Activated naive CD4-positive, alpha-beta T cell treated with anti-CD3 and anti-CD28 coated beads, Interleukin-2, amount 50 U/mL, for 16 hours (primary cell): ENCODE measurements around the gene PKD2L1.
"Not testable (repeated sequence)": the region's sequence is repeated elsewhere in the genome, so short reads cannot be mapped to it uniquely, and the experiment has no call there.

ENCODE experiments used
- DNase-seq: peaks from one replicate; pipeline ENCODE4 v3.0.0-alpha.2; 2020

Gene PKD2L1

DNA sequence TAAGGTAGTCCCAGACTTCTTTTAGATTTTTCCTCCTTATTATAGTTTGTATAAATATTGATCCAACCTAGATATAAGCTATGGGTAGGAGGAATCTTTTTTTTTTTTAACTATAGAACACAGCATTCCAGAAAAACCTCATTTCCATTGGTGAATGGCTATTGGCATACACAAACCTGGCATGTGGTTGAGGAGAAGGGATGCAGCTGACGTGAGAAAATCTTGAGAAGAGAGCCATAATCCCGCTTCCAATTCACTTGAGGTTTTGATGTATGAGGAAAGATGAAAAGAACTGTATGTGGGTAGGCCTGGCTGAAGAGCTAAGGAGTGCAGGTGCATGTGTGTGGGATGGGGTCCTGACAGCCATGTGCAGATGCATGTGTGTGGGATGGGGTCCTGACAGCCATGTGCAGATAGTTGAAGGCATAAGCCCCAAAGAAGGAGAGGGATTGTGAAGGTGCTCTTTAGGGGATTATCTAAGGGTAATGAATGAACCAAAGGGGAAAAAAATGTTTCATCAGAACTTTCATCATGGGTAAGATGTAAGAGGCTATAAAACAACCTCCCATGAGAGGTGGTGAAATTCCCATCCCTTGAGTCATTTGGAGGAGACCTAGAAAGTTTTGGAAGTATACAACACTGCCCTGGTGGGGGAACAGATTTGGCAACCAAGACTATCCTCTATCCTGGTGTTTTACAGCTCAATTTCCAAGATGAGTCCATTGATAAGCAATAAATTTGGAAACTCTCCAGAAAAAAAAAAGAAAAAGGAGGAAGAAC lies 3.8 kb upstream of the PKD2L1 start:
- no peak for DNase-seq

DNA sequence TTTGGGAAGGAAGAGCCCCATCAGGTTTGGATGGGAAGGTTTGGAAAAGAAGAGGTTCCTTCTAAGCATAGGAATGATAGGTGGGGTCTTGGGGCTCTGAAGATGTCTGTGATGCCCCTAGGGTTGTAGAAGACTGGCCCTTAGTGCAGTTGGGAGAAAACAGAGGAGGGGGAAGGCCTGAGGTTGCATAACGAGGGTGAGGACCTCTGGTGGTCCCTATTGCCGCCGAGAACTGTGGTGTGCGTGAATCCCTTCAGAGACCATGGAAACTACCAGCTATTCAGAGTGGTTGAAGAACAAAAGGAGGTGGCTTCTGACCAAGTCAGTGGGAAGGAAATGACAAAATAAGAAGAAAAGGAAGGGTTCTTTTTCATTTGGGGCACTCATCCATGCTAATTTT lies 3.1 kb upstream of the PKD2L1 start:
- DNase-seq = no peak

DNA sequence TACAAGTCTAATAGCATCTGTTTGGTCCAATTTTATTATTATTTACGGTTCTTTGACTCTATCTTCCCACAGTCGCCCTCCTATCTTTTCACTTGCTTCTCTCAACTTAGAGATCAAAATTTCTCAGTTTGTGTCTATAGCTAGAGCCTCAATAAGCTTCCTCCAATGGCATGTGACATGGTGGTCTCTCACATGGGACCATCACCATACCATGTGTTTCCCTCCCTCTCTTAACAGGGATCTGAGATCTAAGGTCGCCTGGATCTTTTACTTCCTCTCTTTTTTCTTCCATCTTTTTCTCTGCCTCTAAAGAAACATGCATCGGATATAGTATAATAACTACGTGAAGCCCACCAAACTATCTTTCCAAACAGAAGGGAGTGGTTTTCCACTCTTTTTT lies 1.8 kb downstream of the PKD2L1 start:
- DNase-seq = no peak

DNA sequence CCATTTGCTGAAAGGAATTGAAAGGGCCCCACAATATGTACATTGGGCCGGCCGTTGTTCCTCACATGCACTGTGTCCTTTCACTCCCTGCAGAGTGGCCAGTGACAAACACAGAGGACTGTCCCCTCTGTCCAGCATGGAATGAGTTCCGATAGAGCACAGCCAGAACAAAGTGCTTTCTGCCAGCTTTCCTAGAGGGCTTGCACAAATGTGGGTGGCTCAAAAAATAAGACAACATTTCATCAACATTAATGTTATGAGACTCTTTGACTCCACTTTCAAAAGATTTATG lies 2.4 kb downstream of the PKD2L1 start:
- no peak for DNase-seq

DNA sequence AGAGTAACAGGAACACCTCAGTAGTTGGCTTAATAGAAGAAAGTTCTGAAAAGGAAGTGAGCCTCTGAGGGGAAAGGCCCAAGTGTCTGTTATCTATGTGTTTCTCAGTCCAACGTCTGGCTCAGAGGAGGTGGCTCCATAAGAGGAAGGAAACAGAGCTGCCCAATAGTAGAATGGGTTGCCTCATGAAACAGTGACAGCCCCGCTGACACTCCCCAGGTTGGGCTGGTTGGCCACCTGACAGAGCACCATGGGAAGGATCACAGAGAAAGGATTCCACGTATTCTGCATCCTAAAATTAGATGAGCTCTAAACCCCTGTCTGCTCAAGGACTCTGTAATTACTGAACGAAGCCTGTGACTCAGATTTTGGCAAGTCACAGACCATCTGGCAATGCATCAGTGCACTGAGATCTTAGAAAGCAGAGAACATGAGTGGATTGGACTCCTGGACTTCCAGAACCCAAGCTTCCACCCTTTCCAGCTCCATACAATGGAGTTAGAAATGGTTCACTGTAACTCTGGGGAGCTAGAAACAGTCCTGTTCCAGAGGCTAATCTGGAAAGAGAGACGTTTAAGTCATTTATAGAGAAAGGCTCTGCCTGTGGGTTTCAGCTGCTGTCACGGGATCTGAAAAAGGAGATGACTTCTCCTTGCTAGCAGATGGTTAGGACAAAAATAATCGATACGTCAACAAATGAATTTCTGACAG lies 2.9 kb downstream of the PKD2L1 start:
- no peak for DNase-seq

DNA sequence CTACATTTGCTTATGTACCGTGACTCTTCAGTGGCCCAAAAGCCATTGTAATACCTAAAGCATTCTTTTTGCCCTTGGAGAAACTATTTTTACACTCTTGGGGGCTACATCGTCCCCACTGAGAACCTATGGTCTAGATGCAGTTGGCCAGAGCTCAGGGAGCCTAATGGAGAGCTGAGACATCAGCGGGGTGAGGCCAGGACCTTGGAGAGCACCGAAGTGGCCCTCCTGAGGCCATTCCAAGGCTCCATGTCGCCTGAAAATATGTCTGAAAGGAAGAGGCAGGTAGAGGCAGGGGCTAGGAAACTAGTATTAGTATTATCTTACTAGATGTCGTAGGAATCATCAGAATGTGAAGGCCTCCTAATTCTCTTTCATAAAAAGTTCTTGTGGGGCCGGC lies 4.9 kb downstream of the PKD2L1 start:
- no peak for DNase-seq

DNA sequence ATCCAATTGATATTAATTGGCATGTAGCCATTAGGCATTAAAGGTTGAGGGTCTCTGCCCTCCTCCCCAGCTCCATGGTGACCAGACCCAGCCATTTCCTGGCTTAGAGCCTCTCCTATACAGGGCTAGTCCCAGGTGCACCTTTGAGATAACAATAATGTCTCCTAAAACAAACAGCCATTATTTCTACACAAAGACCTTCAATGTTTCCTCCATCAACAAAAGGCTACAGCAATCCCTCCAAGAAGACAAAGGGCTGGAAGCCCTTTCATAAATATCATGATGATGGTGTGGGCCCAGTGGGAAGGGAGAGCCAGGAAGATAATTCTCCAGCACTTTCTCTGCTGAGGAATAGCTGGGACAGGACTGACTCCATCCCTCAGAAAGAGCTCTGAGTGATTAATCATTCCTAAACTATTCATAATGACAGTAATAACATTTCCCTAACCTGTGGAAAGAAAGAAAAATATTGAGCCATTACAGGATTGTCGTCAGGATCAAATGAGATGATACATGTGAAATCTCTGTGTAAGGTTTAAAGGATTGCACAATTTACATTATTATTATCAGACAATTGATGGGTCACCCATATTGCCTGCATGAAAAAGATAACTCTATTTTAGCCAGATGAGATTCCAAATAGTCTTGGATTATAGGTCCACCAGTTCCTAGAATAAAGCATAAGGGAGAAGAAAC lies 10.2 kb downstream of the PKD2L1 start:
- no peak for DNase-seq

DNA sequence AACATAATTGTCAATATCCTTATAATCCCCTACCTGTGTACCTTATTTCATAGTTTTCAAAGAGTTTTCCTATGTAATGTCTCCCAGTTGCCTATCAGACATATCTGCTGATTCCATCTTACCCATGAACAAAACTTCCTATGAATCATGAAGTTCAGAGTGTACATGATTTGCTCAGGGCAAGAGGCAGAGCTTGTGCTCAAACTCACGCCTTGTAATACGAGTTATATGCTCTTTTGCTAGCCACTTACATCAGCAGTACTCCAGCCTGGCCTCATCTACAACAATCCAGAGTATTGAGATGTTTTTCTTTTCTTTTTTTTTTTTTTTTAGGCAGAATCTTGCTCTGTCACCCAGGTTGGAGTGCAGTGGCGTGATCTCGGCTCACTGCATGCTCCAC lies 11.8 kb downstream of the PKD2L1 start:
- no peak for DNase-seq

DNA sequence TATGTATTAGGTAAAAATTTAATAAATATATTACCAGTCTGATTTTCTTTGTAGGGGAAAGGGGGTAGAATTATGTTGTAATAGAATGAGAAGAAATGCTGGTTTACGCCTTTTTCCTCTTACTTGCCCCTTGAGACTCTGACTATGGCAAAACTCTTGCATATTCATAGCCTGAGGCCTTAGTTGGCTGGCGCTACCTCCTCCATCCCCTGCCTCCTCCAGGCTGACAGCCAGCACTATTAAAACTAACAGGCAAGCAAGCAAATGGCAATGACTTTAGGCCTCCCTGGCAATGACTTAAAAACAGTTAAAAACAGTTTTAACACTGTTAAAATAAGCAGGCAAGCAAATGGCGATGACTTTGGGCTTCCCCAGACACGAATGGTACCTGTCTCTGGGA lies 14.4 kb downstream of the PKD2L1 start:
- no peak for DNase-seq

DNA sequence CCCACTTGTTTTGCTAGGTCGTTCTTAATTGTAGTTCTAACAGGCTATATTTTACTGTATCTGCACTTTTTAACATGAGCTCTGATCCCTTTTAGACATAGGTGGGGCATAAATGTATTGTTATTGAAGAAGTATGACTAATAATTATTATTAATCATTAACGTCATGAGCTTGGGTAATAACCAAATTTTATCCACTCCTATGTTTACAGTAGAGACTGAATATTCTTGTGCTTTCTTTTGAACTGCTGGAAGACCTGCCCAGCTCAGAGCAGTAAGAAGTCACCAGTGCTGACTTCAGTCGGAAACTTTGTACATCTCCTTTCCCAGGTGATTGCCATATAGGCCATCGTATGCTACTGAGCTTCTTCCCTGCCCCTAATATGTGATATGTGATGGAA lies 18.7 kb downstream of the PKD2L1 start:
- no peak for DNase-seq

DNA sequence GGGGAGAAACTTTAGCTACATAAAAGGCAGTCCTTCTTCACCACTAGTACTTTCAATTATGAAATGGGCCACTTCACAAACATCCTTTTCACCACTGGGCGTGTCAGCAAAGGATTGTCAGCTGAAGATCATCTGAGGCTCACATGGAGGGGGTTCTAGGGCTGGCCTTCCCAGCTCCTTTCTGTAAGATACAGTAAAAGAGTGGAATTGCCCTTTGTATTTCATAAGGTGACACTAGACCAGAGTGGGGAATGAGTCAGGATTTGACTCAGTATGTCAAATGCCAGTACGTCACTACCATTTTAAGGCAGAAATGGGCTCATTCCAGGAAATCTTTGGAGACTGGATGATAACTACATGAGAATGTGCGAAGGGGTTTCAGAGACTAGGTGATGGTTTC lies 22.3 kb downstream of the PKD2L1 start:
- no peak for DNase-seq

DNA sequence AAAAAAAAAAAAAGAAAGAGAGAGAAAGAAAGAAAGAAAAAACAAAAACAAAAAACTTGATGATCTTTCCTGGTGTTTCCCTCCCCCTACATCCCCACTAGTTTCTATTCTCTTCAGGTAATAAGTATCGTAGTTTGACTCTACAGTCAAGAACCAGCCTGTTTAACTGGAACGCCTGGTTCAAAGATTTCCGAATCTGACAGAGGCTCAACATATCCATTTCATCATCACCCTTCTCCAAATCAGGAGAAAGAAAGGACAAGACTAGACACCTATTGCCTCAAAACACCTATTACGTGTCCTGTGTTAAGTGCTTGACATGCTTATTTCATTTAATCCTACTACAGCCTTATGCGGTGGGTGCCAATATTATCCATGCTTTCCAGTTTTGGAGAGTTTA lies 23.2 kb downstream of the PKD2L1 start:
- no peak for DNase-seq

DNA sequence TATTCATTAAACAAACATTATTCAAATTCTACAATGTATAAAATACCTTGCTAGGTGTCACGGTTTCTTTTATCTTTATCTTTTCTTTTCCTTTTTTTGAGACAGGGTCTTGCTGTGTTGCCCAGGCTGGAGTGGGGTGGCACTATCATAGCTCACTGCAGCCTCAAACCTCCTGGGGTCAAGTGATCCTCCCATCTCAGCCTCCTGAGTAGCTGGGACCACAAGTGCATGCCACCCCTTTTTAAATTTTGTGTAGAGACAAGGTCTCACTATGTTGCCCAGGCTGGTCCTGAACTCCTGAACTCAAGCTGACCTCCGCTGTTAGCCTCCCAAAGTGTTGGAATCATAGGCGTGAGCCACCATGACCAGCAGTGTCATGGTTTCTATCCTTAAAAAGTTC lies 25.6 kb downstream of the PKD2L1 start:
- DNase-seq = no peak

DNA sequence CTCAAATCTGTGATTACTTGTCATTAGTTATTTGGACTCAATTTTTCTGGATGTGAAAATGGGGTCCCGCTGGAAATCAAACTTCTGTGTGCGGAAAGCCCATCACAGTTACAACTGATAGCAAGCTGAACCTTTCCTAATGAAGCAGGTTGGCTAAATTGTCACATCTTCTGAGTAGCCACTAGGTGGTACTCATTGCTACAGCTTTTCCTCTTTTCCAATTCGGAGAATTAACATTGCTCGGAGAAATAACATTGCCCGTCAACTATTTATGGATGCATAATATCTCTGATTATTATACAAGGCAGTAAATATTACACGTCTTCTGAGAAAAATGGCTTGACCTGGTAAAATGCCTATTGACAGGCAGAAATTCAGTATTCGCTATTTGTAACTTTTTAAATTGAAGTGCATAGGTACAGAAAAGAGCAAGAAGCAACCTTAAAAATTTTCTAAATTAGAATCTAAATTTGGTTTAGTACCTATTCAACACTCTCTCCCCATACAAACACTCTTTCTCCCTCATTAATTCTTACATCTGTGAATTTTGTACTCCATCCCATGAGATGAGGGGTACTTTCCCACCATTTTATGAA lies 26.2 kb downstream of the PKD2L1 start:
- DNase-seq = no peak

DNA sequence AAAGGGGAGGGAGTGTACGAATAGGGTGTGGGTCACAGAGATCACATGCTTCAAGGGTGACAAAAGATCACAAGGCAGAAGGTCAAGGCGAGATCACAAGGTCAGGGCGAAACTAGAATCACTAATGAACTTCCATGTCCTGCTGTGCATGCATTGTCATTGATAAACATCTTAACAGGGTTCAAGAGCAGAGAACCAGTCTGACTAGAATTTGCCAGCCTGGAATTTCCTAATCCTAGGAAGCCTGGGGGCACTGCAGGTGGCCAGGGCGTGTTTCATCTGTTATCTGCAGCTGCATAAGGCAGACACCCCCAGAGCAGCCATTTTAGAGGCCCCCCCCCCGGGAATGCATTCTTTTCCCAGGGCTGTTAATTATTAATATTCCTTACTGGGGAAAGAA lies 28.9 kb downstream of the PKD2L1 start:
- not testable (repeated sequence) for DNase-seq

DNA sequence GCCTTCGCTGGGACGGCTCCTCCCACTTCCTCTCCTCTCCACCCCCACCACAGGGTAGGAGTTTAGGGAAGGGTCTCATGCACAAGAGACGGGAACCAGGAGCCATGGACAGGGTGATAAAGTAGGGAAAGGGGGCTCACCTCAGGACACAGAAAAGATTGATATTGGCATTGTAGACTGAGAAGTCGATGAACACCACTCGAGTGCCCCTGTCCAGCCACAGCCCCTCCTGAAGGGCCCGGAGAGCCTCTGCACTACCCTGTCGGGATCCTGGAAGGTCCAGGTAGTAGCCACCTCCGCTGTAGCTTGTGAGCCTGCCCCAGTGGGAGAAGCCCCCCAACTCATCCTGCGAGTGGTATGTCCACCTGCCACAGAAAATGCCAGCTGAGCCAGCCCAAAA lies 32.8 kb downstream of the PKD2L1 start:
- no peak for DNase-seq

DNA sequence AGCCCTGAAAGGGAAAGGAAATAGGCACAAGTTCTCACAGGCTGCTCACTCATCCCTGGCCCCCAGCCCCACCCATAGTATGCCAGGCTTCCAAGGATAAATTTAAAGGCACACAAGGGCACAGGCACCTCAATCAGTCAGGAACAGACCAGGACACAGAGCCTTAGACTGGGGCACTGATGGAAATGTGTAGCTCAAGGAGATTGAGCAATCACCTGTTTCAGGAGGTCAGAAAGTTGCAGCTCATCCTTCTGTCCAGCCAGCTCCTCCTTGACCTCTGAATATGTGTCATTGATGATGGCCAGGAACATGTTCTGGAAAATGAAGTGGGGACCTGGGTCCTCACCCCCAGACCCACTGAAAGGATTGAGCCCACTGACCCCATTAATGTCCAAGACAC lies 37.0 kb downstream of the PKD2L1 start:
- no peak for DNase-seq

DNA sequence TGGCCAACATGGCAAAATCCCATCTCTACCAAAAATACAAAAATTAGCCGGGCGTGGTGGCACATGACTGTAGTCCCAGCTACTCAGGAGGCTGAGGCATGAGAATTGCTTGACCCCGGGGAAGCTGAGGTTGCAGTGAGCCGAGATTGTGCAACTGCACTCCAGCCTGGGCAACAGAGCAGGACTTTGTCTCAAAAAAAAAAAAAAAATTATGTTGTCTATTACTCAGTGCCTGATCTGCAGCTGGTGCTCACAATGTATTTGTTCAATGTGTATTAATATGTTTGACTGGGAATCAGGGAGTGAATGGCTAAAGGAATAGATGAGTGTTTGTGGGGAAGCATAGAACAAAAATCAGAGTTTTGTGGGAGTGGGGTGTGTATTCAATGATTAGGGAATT lies 37.7 kb downstream of the PKD2L1 start:
- DNase-seq = not testable (repeated sequence)

DNA sequence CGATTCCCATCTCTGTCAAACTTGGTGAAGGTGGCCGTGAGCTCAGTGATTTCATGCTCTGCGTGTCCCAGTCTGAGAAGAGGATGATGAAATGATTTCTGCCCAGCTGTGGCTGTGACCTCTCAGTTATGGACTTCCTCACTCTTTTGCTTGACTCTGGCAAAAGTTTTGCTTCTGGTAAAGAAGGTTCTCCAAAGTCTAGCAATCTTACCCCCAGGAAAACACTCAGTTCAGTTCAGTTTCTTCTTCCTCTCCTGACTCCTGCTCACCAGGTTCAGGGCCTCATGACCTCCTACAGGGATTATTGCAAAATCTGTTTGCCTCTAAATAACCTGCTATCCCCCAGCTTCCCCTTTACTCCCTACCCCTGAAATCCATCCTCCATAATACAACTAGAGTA lies 38.7 kb downstream of the PKD2L1 start:
- no peak for DNase-seq

DNA sequence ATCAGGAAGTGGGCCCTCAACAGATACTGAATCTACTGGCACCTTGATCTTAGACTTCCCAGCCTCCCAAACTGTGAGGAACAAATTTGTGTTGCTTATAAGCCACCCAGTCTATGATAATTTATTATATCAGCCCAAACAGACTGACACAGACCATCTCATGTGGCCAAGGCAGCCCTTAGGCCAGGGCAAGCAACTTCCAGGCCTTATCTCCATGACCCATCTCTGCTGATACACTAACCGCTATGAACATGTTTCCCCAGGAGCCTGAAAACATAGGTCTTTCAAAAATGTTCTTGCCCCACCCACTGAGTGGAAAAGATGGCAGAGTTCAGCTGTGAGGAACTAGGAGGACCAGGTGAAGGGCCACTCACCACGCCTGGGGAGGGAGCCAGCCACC lies 40.4 kb downstream of the PKD2L1 start:
- DNase-seq = no peak

DNA sequence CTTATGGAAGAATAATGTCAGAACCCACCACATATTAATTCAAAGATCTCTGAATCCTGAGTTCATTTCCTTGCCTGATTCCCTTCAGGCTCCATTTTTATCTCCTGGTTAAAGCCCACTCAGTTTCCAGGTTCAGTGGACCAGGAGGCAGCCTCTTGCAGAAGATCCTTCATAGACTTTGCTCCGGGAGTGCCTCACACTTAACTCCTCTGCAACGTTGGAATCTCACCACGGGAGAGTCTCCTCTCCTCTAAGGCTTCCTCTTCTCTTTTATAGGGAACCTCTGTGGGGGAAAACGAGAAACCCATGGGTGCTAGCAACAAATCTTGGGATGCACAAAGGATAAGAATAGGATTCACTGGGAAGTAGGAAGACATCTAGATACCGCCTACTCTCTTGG lies 41.8 kb downstream of the PKD2L1 start:
- DNase-seq = no peak

DNA sequence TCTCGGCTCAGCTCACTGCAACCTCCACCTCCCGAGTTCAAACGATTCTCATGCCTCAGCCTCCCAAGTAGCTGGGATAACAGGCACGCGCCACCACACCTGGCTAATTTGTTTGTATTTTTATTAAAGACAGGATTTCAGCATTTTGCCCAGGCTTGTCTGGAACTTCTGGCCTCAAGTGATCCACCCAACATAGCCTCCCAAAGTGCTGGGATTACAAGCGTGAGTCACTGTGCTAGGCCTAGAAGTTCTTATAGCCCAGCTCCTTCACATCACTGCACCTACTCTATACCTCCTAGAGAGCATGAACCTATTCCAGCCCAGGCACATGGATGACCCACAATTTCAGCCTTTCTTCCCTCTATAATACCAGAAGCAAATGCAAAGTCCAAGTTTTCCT lies 42.3 kb downstream of the PKD2L1 start:
- DNase-seq = no peak

DNA sequence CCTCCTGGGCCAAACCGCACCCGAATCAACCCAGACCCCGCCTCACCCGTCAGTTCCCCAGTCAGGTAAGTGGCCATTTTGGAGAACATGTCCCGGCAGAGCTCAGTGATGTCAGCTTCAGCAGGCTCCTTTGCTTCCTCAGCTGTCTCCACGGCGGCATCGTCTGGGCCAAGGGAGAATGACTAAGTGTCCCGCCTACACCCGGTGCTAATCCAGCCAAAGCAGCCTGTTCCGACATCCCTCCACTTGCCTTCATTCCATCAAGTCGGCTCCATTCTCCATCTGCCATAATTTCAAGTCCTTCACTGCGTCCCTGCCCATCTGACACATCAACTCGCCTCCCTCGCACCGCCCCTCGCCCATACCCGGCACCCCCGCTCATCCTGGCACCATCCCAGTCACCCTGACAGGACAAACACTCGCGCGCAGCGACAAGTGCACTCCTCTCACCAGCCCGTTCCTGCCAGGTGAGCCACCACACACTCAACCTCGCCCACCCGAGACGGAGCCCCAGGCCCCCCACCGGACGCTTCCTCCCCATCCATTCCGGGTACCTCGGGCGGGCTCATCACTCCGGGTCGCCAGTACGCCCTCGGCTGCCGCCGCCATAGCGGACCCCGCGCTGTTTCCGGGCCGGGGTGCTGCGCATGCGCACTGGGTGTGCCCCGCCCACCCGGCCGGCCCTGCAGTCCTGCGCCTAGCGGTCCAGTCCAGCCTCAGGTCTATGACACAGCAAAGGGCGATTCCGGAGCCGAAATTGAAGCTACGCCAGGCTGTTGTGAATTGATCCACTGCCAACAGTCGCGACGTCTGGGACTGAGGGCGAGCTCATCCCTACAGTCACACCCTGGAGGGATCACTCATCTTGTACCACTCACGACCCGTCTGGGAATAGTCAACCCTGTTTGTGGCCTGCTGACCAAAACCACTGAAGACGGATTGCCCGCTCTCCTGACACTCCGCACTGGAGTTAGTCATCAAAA lies 43.7 kb downstream of the PKD2L1 start, which contains the start of gene BLOC1S2:
Gene BLOC1S2, minus strand, starts transcription at position 630 of the 983 bp plus-strand sequence. Its CDS starts 21 bp downstream, at position 609.
- DNase-seq = peak; percentile 85
